GM12892 (cell line): ENCODE results near the gene OR8D4.

Experiments
- POLR2A ChIP-seq: IDR thresholded peaks from 2 replicates; pipeline ENCODE4 v1.6.1; 2011; ENCODE audit warnings: low read depth, low read length, control low read depth
- POLR2AphosphoS5 ChIP-seq: IDR thresholded peaks from 2 replicates; pipeline ENCODE4 v1.6.1; 2011; ENCODE audit warnings: low read depth, low read length, control low read depth
- TAF1 ChIP-seq: IDR thresholded peaks from 2 replicates; pipeline ENCODE4 v1.6.1; 2011; ENCODE audit warnings: low read depth, mild to moderate bottlenecking, control low read depth, low read length, borderline replicate concordance

DNA sequence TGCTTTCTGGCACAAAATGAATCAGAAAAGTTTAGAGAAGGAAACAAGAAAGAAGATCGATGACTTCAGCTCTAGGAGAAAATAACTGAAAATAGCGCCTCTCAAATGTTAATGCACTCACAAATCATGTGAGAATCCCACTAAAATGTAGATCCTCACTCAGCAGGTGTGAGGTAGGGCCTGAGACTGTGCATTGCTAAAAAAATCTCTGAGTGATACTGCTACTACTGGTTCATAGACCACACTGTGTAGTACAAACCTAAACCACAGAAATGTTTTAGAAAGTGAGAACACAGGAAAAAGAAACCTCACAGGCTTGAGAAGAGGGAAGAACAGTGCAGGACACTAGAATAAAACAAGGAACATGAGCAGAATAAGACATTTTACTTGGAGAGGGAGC lies 2.0 kb downstream of the OR8D4 start:
- no peak for TF ChIP-seq POLR2AphosphoS5
- TF ChIP-seq POLR2A = no peak
- no peak for TF ChIP-seq TAF1
